Spleen (tissue), 11 donors: ENCODE data around the gene PACRG. TPM values are rescaled to one million over a fixed set of nuclear protein-coding genes. Genes with fewer than 3 reads are reported as not detected.

Experiments
- DNase-seq: peaks from one replicate; pipeline ENCODE4 v3.0.0-alpha.2; 2020
- H3K27ac ChIP-seq, 8 donors: fragments of 200-600 bp; sonication (generic) in 7 of 8; 1 replicate in 4 of 8; 2 replicates in 4 of 8; pipeline versions ENCODE4 v1.5.0 to v1.8.0; 2016 to 2021; ENCODE audit warnings: inconsistent platforms in 4 of 8, mild to moderate bottlenecking in 4 of 8, moderate library complexity in 1 of 8
- H3K27me3 ChIP-seq, 7 donors: fragments of 200-600 bp; sonication (generic) in 6 of 7; replicated peaks in 1 of 7; 1 replicate in 4 of 7; 2 replicates in 3 of 7; pipeline versions ENCODE4 v1.5.0 to v1.8.0; 2016 to 2021; ENCODE audit warnings: inconsistent platforms in 3 of 7, mild to moderate bottlenecking in 1 of 7
- H3K36me3 ChIP-seq, 6 donors: fragments of 200-600 bp; sonication (generic) in 5 of 6; 1 replicate in 4 of 6; 2 replicates in 2 of 6; pipeline versions ENCODE4 v1.5.0 to v1.8.0; 2016 to 2021; ENCODE audit warnings: inconsistent platforms in 2 of 6
- H3K4me1 ChIP-seq, 6 donors: fragments of 200-600 bp; sonication (generic) in 5 of 6; 1 replicate in 3 of 6; 2 replicates in 3 of 6; pipeline versions ENCODE4 v1.5.0 to v1.8.0; 2016 to 2021; ENCODE audit warnings: inconsistent platforms in 3 of 6
- H3K4me3 ChIP-seq, 8 donors: fragments of 200-600 bp; sonication (generic) in 7 of 8; 1 replicate in 4 of 8; 2 replicates in 4 of 8; pipeline versions ENCODE4 v1.5.0 to v1.8.0; 2016 to 2021; ENCODE audit warnings: inconsistent platforms in 4 of 8, mild to moderate bottlenecking in 4 of 8, moderate library complexity in 2 of 8
- H3K9me3 ChIP-seq, 8 donors: fragments of 200-600 bp; sonication (generic) in 7 of 8; 1 replicate in 4 of 8; 2 replicates in 4 of 8; pipeline versions ENCODE4 v1.5.0 to v1.8.0; 2016 to 2021; ENCODE audit warnings: inconsistent platforms in 4 of 8
- POLR2A ChIP-seq, 3 donors: fragments of 450-650 bp; IDR thresholded peaks; one replicate each; pipeline ENCODE4 v1.5.1; 2017; ENCODE audit warnings: antibody characterized with exemption in 3 of 3, mild to moderate bottlenecking in 1 of 3
- POLR2AphosphoS5 ChIP-seq, 3 donors: sonication (generic); formaldehyde crosslinking; IDR thresholded peaks; one replicate each; pipeline ENCODE4 v1.5.1; 2017; ENCODE audit warnings: antibody characterized with exemption in 3 of 3
- WGBS, 5 donors: extraction: QIAGEN DNeasy Blood & Tissue Kit in 3 of 5; methylation state at CpG; one replicate each; pipeline versions ENCODE4 v1.1.5 to v1.1.7; 2013 to 2018; 5-methylcytosine and 5-hydroxymethylcytosine counted together
- intact Hi-C: fragments of 100-400 bp; cut with DNase I; formaldehyde crosslinking; loops from one replicate; pipeline ENCODE4 v1.15.0; 2023; ENCODE audit warnings: low total_unique reads
- polyA plus RNA-seq, 3 donors: library from polyadenylated mRNA; stranded (reverse); fragments of 200-250 nt; gene quantifications; one replicate each; pipeline ENCODE4 v1.2.1, GENCODE V29; 2013
- total RNA-seq, 7 donors: library from RNA; depleted of rRNA in 3 of 7; stranded (reverse); fragments of >200 nt in 3 of 7; fragmentation: NEBNext Ultra II Directional in 4 of 7; extraction: Animal tissue kit (Norgen Biotek cat#: 25700) in 4 of 7; gene quantifications; one replicate each; pipeline versions ENCODE4 v1.1.0 to v1.2.1, GENCODE V29; 2016 to 2021
- TF ChIP-seq, protein P1 (sequence below), 11 experiments: fragments of 200-600 bp in 7 of 11; fragments of 450-650 bp in 4 of 11; sonication (generic) in 4 of 11; IDR thresholded peaks in 8 of 11; conservative IDR thresholded peaks in 3 of 11; 1 replicate in 7 of 11; 2 replicates in 4 of 11; pipeline versions ENCODE4 v1.4.0 to v1.8.0; 2016 to 2021; ENCODE audit warnings: antibody characterized with exemption in 11 of 11, inconsistent platforms in 4 of 11, mild to moderate bottlenecking in 1 of 11
- donor health status: healthy with polysubstance abuse.
- donor health status: DM: no; HTN: no; CAD: no; lungs with moderate emphysema.
- donor health status: DM: no; HTN: no; CAD: no.
- donor health status: Bipolar disorder and iron deficiency.
- donor health status: healthy.
- donor health status: DM: no; HTN: no; CAD: no.
- donor health status: DM: yes; HTN: yes; CAD: no.

Gene PACRG
- total and polyA plus RNA-seq, 10 donors: 0.32 to 2.0 (median 1.0) TPM; not detected in 5

DNA sequence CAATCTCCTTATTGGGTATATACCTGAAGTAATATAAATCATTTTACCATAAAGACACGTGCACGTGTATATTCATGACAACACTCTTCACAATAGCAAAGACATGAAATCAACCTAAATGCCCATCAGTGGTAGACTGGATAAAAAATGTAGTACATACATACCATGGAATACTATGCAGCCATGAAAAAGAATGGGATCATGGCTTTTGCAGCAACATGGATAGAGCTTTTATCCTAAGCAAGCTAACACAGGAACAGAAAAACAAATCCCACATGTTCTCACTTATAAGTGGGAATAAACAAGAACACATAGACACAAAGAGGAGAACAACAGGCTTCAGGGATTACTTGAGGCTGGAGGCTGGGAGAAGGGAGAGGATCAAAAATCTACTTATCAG, 478.4 kb downstream of the PACRG start:
- intact Hi-C loops: no loop called here
- H3K27me3 ChIP-seq: peaks cover 0 to 8% (median 0%) of the 10 kb centered on the region in 7 donors
- TF ChIP-seq POLR2A (IDR thresholded peaks at IDR 0.05) (no peak), POLR2AphosphoS5 (IDR thresholded peaks at IDR 0.05) (no peak)
- TF ChIP-seq, protein P1, sequence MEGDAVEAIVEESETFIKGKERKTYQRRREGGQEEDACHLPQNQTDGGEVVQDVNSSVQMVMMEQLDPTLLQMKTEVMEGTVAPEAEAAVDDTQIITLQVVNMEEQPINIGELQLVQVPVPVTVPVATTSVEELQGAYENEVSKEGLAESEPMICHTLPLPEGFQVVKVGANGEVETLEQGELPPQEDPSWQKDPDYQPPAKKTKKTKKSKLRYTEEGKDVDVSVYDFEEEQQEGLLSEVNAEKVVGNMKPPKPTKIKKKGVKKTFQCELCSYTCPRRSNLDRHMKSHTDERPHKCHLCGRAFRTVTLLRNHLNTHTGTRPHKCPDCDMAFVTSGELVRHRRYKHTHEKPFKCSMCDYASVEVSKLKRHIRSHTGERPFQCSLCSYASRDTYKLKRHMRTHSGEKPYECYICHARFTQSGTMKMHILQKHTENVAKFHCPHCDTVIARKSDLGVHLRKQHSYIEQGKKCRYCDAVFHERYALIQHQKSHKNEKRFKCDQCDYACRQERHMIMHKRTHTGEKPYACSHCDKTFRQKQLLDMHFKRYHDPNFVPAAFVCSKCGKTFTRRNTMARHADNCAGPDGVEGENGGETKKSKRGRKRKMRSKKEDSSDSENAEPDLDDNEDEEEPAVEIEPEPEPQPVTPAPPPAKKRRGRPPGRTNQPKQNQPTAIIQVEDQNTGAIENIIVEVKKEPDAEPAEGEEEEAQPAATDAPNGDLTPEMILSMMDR (IDR thresholded peaks at IDR 0.05 in 8 of 11, conservative IDR thresholded peaks at IDR 0.05 in 3 of 11): no peak
- H3K4me1 ChIP-seq: no peaks in the 10 kb centered on the region
- DNase-seq: no peak
- peaks cover 0 to 13% (median 0%) of the 10 kb centered on the region in 8 donors for H3K9me3 ChIP-seq
- H3K4me3 ChIP-seq: no peak overlapping the region
- H3K27ac ChIP-seq: no peak overlapping the region
- no peaks in the 10 kb centered on the region for H3K36me3 ChIP-seq
- WGBS, 5 donors: 94 to 100% (median 96%) methylated on average over 2 of the region's 2 CpGs

DNA sequence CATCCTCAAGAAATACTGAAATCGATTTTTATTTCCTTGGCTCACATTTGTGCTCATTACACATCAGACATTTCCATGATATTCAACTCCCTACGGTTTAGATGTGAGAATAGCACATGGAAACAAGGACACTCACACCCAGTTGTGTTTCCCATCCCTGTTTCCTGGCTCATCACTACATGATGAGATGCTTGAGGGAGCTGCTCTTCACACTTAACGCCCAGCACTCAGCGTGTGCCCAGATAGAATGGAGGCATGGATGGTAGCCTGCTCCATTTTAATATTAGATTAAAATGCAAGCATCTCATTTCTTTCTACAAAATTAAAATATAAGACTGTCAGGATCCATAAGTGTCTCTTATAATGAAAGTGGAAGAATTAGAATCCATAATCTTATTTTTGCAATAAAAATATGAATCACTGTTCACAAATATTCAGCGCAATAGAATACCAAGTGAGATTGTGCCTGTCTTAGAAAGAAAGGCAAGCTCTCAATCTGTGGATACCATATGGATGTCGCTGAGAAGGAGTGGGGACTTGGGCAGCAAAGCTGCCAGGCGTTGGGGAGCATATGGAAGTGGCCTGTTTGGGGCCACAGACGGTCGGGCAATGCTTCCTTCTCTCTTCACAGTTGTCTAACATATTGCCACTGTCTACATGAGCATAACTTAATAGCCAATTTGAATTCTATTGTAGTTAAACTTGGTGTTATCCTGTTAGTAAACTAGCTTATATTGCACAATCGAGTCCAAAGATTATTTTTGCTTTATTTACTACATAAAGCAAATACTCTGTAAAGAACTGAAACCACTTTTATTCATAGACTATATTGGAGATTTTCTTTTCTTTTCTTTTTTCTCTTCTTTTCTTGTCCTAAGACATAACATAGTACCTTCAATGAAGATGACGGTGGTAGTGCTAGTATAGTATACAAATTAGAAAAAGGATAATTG, 479.9 kb downstream of the PACRG start:
- intact Hi-C loops: no loop called here
- no peaks in the 10 kb centered on the region for H3K36me3 ChIP-seq
- no peak for DNase-seq
- TF ChIP-seq POLR2AphosphoS5 (IDR thresholded peaks at IDR 0.05) (no peak), POLR2A (IDR thresholded peaks at IDR 0.05) (no peak)
- TF ChIP-seq, protein P1 (IDR thresholded peaks at IDR 0.05 in 8 of 11, conservative IDR thresholded peaks at IDR 0.05 in 3 of 11): no peak
- H3K27me3 ChIP-seq: no peaks in the 10 kb centered on the region
- no peak overlapping the region for H3K27ac ChIP-seq
- no peaks in the 10 kb centered on the region for H3K4me1 ChIP-seq
- WGBS, 5 donors: 84 to 93% (median 87%) methylated on average over 11 of the region's 11 CpGs
- peaks cover 0 to 28% (median 12%) of the 10 kb centered on the region in 8 donors for H3K9me3 ChIP-seq
- H3K4me3 ChIP-seq: no peak overlapping the region

DNA sequence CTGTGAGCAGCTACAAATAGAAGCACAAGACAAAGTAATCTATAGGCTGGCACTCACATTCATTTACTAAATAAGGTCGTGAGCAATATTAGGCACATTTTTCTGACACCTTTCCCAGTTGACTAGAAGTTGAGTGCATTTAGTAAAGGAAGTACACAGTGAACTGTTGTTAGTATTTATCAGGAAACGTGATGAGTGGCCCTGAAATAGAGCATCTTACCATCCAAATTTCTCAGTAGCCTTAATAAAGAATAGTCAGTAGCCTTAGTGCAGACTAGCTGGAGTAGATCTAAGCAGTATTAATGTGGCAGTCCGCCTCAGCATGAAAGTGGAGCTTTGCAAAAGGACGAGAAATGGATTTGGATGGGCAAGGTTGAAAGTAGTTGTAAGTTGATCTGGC, 481.2 kb downstream of the PACRG start:
- Histone ChIP-seq H3K27me3 (no peaks in the 10 kb centered on the region), H3K9me3 (peaks cover 0 to 30% (median 12%) of the 10 kb centered on the region in 8 donors), H3K27ac (no peak overlapping the region), H3K36me3 (no peaks in the 10 kb centered on the region), H3K4me3 (no peak overlapping the region), H3K4me1 (no peaks in the 10 kb centered on the region)
- WGBS, 5 donors: 53 to 88% (median 68%) methylated on average over 4 of the region's 4 CpGs
- intact Hi-C loops: no loop called here
- TF ChIP-seq, protein P1 (IDR thresholded peaks at IDR 0.05 in 8 of 11, conservative IDR thresholded peaks at IDR 0.05 in 3 of 11): no peak
- TF ChIP-seq POLR2AphosphoS5 (IDR thresholded peaks at IDR 0.05) (no peak), POLR2A (IDR thresholded peaks at IDR 0.05) (no peak)
- DNase-seq: no peak

DNA sequence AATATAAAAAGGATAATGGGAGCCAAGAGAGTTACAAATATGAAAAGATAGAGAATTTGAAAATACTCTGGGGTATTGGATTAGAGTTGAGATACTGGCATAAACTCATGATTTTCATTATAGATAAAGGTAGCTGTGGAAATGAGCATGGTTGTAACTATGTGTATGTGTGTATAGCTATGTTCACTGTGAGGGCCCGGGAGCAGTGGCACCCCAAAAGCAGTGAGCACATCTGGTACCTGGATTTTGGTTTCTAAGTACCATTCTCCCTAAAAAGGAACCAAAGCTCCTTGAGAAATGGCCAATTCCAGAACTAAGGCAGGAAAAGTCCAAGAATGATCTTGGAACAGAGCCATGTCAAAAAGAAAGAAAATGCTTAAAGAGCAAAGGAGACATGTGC, 484.3 kb downstream of the PACRG start:
- H3K36me3 ChIP-seq: no peaks in the 10 kb centered on the region
- H3K4me1 ChIP-seq: no peaks in the 10 kb centered on the region
- TF ChIP-seq POLR2A (IDR thresholded peaks at IDR 0.05) (no peak), POLR2AphosphoS5 (IDR thresholded peaks at IDR 0.05) (no peak)
- TF ChIP-seq, protein P1 (IDR thresholded peaks at IDR 0.05 in 8 of 11, conservative IDR thresholded peaks at IDR 0.05 in 3 of 11): no peak
- H3K27me3 ChIP-seq: no peaks in the 10 kb centered on the region
- intact Hi-C loops: no loop called here
- H3K9me3 ChIP-seq: peaks cover 0 to 22% (median 12%) of the 10 kb centered on the region in 8 donors
- DNase-seq: no peak
- 75 to 94% (median 90%) methylated on average over 1 of the region's 1 CpG for WGBS, 5 donors
- no peak overlapping the region for H3K4me3 ChIP-seq
- no peak overlapping the region for H3K27ac ChIP-seq
